IMR-90 (cell line): ENCODE results near the gene NLRC5. TPM values are rescaled to one million over a fixed set of nuclear protein-coding genes. Genes with fewer than 3 reads are reported as not detected.

ENCODE experiments used
- ATAC-seq: fragments of 200-7000 bp; cut with Tn5 transposase; 2 replicates; pipeline ENCODE4 v1.9.1; 2020; ENCODE audit warnings: low read depth, mild to moderate bottlenecking, moderate library complexity
- Bru-seq: library from RNA; stranded (reverse); fragments of 400-500 nt; gene quantifications from one replicate; lab custom pipeline; 2021; lab: Mats Ljungman, UMichigan
- BruChase-seq, 2 experiments: library from RNA; stranded (reverse); fragments of 400-500 nt; gene quantifications; one replicate each; lab custom pipeline; 2021; lab: Mats Ljungman, UMichigan
- BruUV-seq: library from RNA; stranded (reverse); fragments of 400-500 nt; replicated peaks from 2 replicates; lab custom pipeline; 2021; lab: Mats Ljungman, UMichigan
- CTCF ChIA-PET: fragments of 300-600 bp; formaldehyde crosslinking; extraction: SDS; loops from one replicate; lab custom pipeline; 2021; ENCODE audit warnings: antibody characterized with exemption; lab: Yijun Ruan, JAX
- POLR2A ChIA-PET: fragments of 300-600 bp; sonication (Branson Sonifier 250); formaldehyde crosslinking; loops from one replicate; lab custom pipeline; 2022; ENCODE audit warnings: antibody characterized with exemption; ENCODE audit not compliant: unreplicated experiment; lab: Charles Lee
- DNase-seq: peaks from one replicate; pipeline ENCODE4 v3.0.0; 2013
- H2AFZ ChIP-seq: replicated peaks from 2 replicates; pipeline ENCODE3; 2013; ENCODE audit warnings: low read length, mild to moderate bottlenecking; ENCODE audit not compliant: poor library complexity
- H2AK5ac ChIP-seq: 2 replicates; pipeline ENCODE4 v1.6.1; 2013; ENCODE audit warnings: low read depth, low read length, inconsistent platforms
- H2AK9ac ChIP-seq: replicated peaks from 2 replicates; pipeline ENCODE3; 2013; ENCODE audit warnings: mild to moderate bottlenecking, low read depth, low read length, moderate library complexity; ENCODE audit not compliant: poor library complexity
- H2BK120ac ChIP-seq: 2 replicates; pipeline ENCODE4 v1.6.1; 2013; ENCODE audit warnings: low read depth, low read length, inconsistent platforms
- H2BK15ac ChIP-seq: 3 replicates; pipeline ENCODE4 v1.6.1; 2013; ENCODE audit warnings: low read depth, low read length, inconsistent platforms
- H2BK20ac ChIP-seq: 2 replicates; pipeline ENCODE4 v1.6.1; 2013; ENCODE audit warnings: low read depth, mild to moderate bottlenecking, inconsistent platforms, low read length, moderate library complexity
- H2BK5ac ChIP-seq: 2 replicates; pipeline ENCODE4 v1.6.1; 2013; ENCODE audit warnings: mild to moderate bottlenecking, low read depth, low read length, inconsistent platforms; ENCODE audit not compliant: poor library complexity, severe bottlenecking
- H3K14ac ChIP-seq: replicated peaks from 2 replicates; pipeline ENCODE4 v1.6.1; 2013; ENCODE audit warnings: low read depth, low read length, inconsistent platforms
- H3K18ac ChIP-seq: 2 replicates; pipeline ENCODE4 v1.6.1; 2013; ENCODE audit warnings: low read depth, low read length, control low read depth
- H3K23ac ChIP-seq: 2 replicates; pipeline ENCODE4 v1.6.1; 2013; ENCODE audit warnings: low read depth, low read length, inconsistent platforms
- H3K27ac ChIP-seq: 2 replicates; pipeline ENCODE4 v1.5.1; 2013; ENCODE audit warnings: mild to moderate bottlenecking, control low read depth, low read length; ENCODE audit not compliant: insufficient read depth
- H3K27me3 ChIP-seq: 2 replicates; pipeline ENCODE4 v1.6.1; 2013; ENCODE audit warnings: low read length; ENCODE audit not compliant: control insufficient read depth, insufficient read depth
- H3K36me3 ChIP-seq: 2 replicates; pipeline ENCODE4 v1.6.1; 2013; ENCODE audit warnings: low read length, mixed read lengths; ENCODE audit not compliant: control insufficient read depth, insufficient read depth
- H3K4ac ChIP-seq: 2 replicates; pipeline ENCODE4 v1.6.1; 2013; ENCODE audit warnings: low read depth, low read length, inconsistent platforms
- H3K4me1 ChIP-seq: 2 replicates; pipeline ENCODE4 v1.6.1; 2013; ENCODE audit warnings: low read length, mixed read lengths; ENCODE audit not compliant: control insufficient read depth, insufficient read depth
- H3K4me2 ChIP-seq: 2 replicates; pipeline ENCODE4 v1.6.1; 2013; ENCODE audit warnings: low read depth, mild to moderate bottlenecking, control low read depth, low read length, moderate library complexity
- H3K4me3 ChIP-seq: 2 replicates; pipeline ENCODE4 v1.5.1; 2013; ENCODE audit warnings: low read depth, mild to moderate bottlenecking, control low read depth, low read length, moderate library complexity; ENCODE audit not compliant: insufficient read depth
- H3K56ac ChIP-seq: 2 replicates; pipeline ENCODE4 v1.6.1; 2013; ENCODE audit warnings: low read length, inconsistent platforms; ENCODE audit not compliant: insufficient read depth; ENCODE audit errors: extremely low read depth
- H3K79me1 ChIP-seq, 2 experiments: 2 replicates each; pipeline ENCODE4 v1.6.1; 2013; ENCODE audit warnings: low read length in 2 of 2, inconsistent platforms in 1 of 2, low read depth in 1 of 2
- H3K9ac ChIP-seq: 2 replicates; pipeline ENCODE4 v1.6.1; 2013; ENCODE audit warnings: low read depth, low read length, control low read depth
- H3K9me1 ChIP-seq: 2 replicates; pipeline ENCODE4 v1.6.1; 2013; ENCODE audit warnings: low read length, inconsistent platforms; ENCODE audit not compliant: insufficient read depth
- H3K9me3 ChIP-seq: 2 replicates; pipeline ENCODE4 v1.6.1; 2013; ENCODE audit warnings: low read length; ENCODE audit not compliant: control insufficient read depth, insufficient read depth
- H4K20me1 ChIP-seq: 2 replicates; pipeline ENCODE4 v1.6.1; 2013; ENCODE audit warnings: low read length, inconsistent platforms; ENCODE audit not compliant: insufficient read depth
- H4K5ac ChIP-seq: 2 replicates; pipeline ENCODE4 v1.6.1; 2013; ENCODE audit warnings: mild to moderate bottlenecking, low read depth, low read length, control low read depth
- H4K8ac ChIP-seq, 2 experiments: 2 replicates each; pipeline ENCODE4 v1.6.1; 2013; ENCODE audit warnings: low read depth in 2 of 2, low read length in 2 of 2, control low read depth in 1 of 2, inconsistent platforms in 1 of 2
- H4K91ac ChIP-seq: 2 replicates; pipeline ENCODE4 v1.6.1; 2013; ENCODE audit warnings: low read depth, low read length, inconsistent platforms; ENCODE audit not compliant: insufficient read depth
- BHLHE40 ChIP-seq: fragments of 150-350 bp; IDR thresholded peaks from 2 replicates; pipeline ENCODE4 v1.6.1; 2016; ENCODE audit warnings: mild to moderate bottlenecking, low read depth, low read length
- CEBPB ChIP-seq: IDR thresholded peaks from 2 replicates; pipeline ENCODE4 v1.6.1; 2012; ENCODE audit warnings: low read depth, low read length, improper control_type of control experiment
- CTCF ChIP-seq: conservative IDR thresholded peaks from 2 replicates; pipeline ENCODE4 v1.5.1; 2012; ENCODE audit warnings: mild to moderate bottlenecking, low read depth, low read length, improper control_type of control experiment
- FOS ChIP-seq: fragments of 150-350 bp; IDR thresholded peaks from 2 replicates; pipeline ENCODE4 v1.6.1; 2016; ENCODE audit warnings: low read depth, low read length
- MAFK ChIP-seq: IDR thresholded peaks from 2 replicates; pipeline ENCODE4 v1.6.1; 2012; ENCODE audit warnings: low read depth, low read length, improper control_type of control experiment
- MAZ ChIP-seq: IDR thresholded peaks from 2 replicates; pipeline ENCODE4 v1.6.1; 2012; ENCODE audit warnings: low read depth, mild to moderate bottlenecking, low read length, improper control_type of control experiment, moderate library complexity, borderline replicate concordance
- MXI1 ChIP-seq: IDR thresholded peaks from 2 replicates; pipeline ENCODE4 v1.6.1; 2012; ENCODE audit warnings: low read depth, mild to moderate bottlenecking, low read length, moderate library complexity, borderline replicate concordance
- NFE2L2 ChIP-seq: fragments of 150-350 bp; IDR thresholded peaks from 2 replicates; pipeline ENCODE4 v1.6.1; 2016; ENCODE audit warnings: low read depth, mild to moderate bottlenecking, low read length
- POLR2A ChIP-seq: IDR thresholded peaks from 2 replicates; pipeline ENCODE4 v1.6.1; 2012; ENCODE audit warnings: mild to moderate bottlenecking, low read depth, low read length
- USF2 ChIP-seq: fragments of 150-350 bp; IDR thresholded peaks from 2 replicates; pipeline ENCODE4 v1.6.1; 2017; ENCODE audit warnings: mild to moderate bottlenecking, antibody characterized with exemption, low read length, low read depth
- WGBS, 2 experiments: methylation state at CpG; one replicate each; pipeline versions ENCODE4 v1.1.5 to v1.1.7; 2013; ENCODE audit warnings: missing lambda C conversion rate in 2 of 2; ENCODE audit not compliant: insufficient read length in 1 of 2; ENCODE audit errors: extremely low coverage in 2 of 2; 5-methylcytosine and 5-hydroxymethylcytosine counted together
- dilution Hi-C: fragments of 300-500 bp; cut with HindIII; formaldehyde crosslinking; loops from one replicate; pipeline ENCODE4 v1.14.3; 2018; ENCODE audit warnings: low sequenced_read_pairs; ENCODE audit not compliant: unreplicated experiment
- in situ Hi-C: fragments of 300-500 bp; cut with MboI; formaldehyde crosslinking; loops from 3 replicates; pipeline ENCODE4 v1.14.3; 2019; ENCODE audit warnings: low sequenced_read_pairs, inconsistent platforms, mixed read lengths
- intact Hi-C: fragments of 100-400 bp; cut with micrococcal nuclease; formaldehyde crosslinking; loops from 2 replicates; pipeline ENCODE4 v1.10.0; 2022
- long read RNA-seq: library from polyadenylated mRNA; unstranded; transcript quantifications from one replicate; pipeline ENCODE4 v2.0.0, GENCODE V29; 2021; ENCODE audit not compliant: unreplicated experiment
- polyA plus RNA-seq, 3 experiments: library from polyadenylated mRNA; depleted of rRNA; stranded (reverse); fragments of >200 nt; gene quantifications; 2 replicates each; pipeline ENCODE4 v1.2.3, GENCODE V29; 2012; ENCODE audit warnings: low replicate concordance in 1 of 3
- total RNA-seq: library from RNA; depleted of rRNA; stranded (reverse); fragments of >200 nt; gene quantifications from 2 replicates; pipeline ENCODE4 v1.2.3, GENCODE V29; 2012; rRNA removed

The NLRC5 gene
- total RNA-seq, result 5.3 and 9.1 TPM in 2 replicates
- polyA plus RNA-seq (2012; rRNA removed), result 14.9 and 15.8 TPM in 2 replicates
- 6.1 and 7.0 TPM in 2 replicates for polyA plus RNA-seq (2012; cell fraction: cytosol; rRNA removed)
- polyA plus RNA-seq (2012; cell fraction: nucleus; rRNA removed; ENCODE audit: low replicate concordance), result 69.7 and 95.5 TPM in 2 replicates
- percentile 68 among the genes with signal in this experiment for Bru-seq, nascent RNA
- percentile 67 among the genes with signal in this experiment for BruChase-seq, experiment 1, labeled RNA remaining after a 6-hour chase
- percentile 68 among the genes with signal in this experiment for BruChase-seq, experiment 2, labeled RNA remaining after a 2-hour chase
- long read RNA-seq, partial matches to known transcripts, result 6 of 13 reads
- long read RNA-seq, other reads (novel, unspliced or antisense), result 7 of 13 reads

GRCh38 chr16:56988948-56989945 is at the start of gene NLRC5:
TSS of gene NLRC5 (plus strand) at chr16:56989557. CDS start at chr16:57020713, 31,156 bp downstream.
- H3K9me1 ChIP-seq, result peaks cover 27% of the 10 kb centered on the region
- dilution Hi-C loops (no loop called here), intact Hi-C loops (loop anchor here (2.0 kb wide), 1 partner anchor 56 kb away; no protein-coding TSS in a partner anchor), in situ Hi-C loops (no loop called here)
- peak within 1 kb of the TSS; percentile 87 for H3K9ac ChIP-seq
- H3K79me1 ChIP-seq, result peaks cover 20 to 71% of the 10 kb centered on the region in 2 experiments
- H4K20me1 ChIP-seq, result no peaks in the 10 kb centered on the region
- peak within 1 kb of the TSS; percentile 89; the same call in 2 of the 3 replicates for H2BK15ac ChIP-seq
- peak within 1 kb of the TSS; percentile 76 for H3K27ac ChIP-seq
- peak within 1 kb of the TSS; percentile 99 for H2AK9ac ChIP-seq
- ATAC-seq, result peak; percentile 82
- H2BK20ac ChIP-seq, result peak within 1 kb of the TSS; percentile 72
- TF ChIP-seq FOS, result no peak
- TF ChIP-seq USF2, result peak; percentile 61; the same call in 1 of the 2 replicates
- TF ChIP-seq MAFK, result no peak
- TF ChIP-seq NFE2L2, result no peak
- peak; percentile 40; the same call in 1 of the 2 replicates for TF ChIP-seq MAZ
- TF ChIP-seq MXI1, result peak; percentile 76
- peak; percentile 68; the same call in 1 of the 2 replicates for TF ChIP-seq BHLHE40
- no peak for TF ChIP-seq CEBPB
- TF ChIP-seq CTCF, result no peak
- no peak for TF ChIP-seq POLR2A
- peak within 1 kb of the TSS; percentile 98 for H2AFZ ChIP-seq
- peak within 1 kb of the TSS; percentile 99 for H3K4ac ChIP-seq
- H3K36me3 ChIP-seq, result no peaks in the 10 kb centered on the region; the same call in 1 of the 2 replicates
- H2AK5ac ChIP-seq, result peak within 1 kb of the TSS; percentile 94
- H3K18ac ChIP-seq, result peak within 1 kb of the TSS; percentile 64
- CTCF ChIA-PET, result interaction anchor here (0.5 to 0.8 kb wide), 4 partner anchors 16 to 197 kb away, joined by 3 to 9 read pairs (median 4); partner anchors contain the start of genes PSME3IP1 and RSPRY1
- peak; percentile 78 for DNase-seq
- peak within 1 kb of the TSS; percentile 61 for H2BK5ac ChIP-seq
- H3K23ac ChIP-seq, result peak within 1 kb of the TSS; percentile 97
- H3K4me3 ChIP-seq, result peak within 1 kb of the TSS; percentile 69
- peak within 1 kb of the TSS; percentile 80 for H4K5ac ChIP-seq
- no TSS peak for BruUV-seq
- POLR2A ChIA-PET, result no interaction called here
- H3K14ac ChIP-seq, result peak within 1 kb of the TSS; percentile 97
- H3K4me2 ChIP-seq, result peak within 1 kb of the TSS; percentile 94
- WGBS, 2 experiments, result 5% methylated on average over 12 of the region's 64 CpGs; no CpG with 5 or more reads in 1 of the 2 experiments
- no peaks in the 10 kb centered on the region for H3K9me3 ChIP-seq
- peak within 1 kb of the TSS; percentile 96 for H3K56ac ChIP-seq
- H3K27me3 ChIP-seq, result no peaks in the 10 kb centered on the region
- peak within 1 kb of the TSS; percentile 82 to 90 for H4K8ac ChIP-seq
- H3K4me1 ChIP-seq, result peaks cover 28% of the 10 kb centered on the region
- peak within 1 kb of the TSS; percentile 97 for H2BK120ac ChIP-seq
- H4K91ac ChIP-seq, result peak within 1 kb of the TSS; percentile 96
